Fibroblast of lung (primary cell): ENCODE measurements around the gene SNAI3. TPM values are rescaled to one million over a fixed set of nuclear protein-coding genes. Genes with fewer than 3 reads are reported as not detected.

ENCODE experiments used
- DNase-seq, 2 donors: peaks; one replicate each; pipeline versions ENCODE4 v3.0.0 to v3.0.0-alpha.2; 2010; ENCODE audit warnings: low read depth in 2 of 2
- H2AFZ ChIP-seq: 2 replicates; pipeline ENCODE4 v1.5.1; 2012; ENCODE audit warnings: low read length, control low read depth, inconsistent platforms
- H3K27ac ChIP-seq: 2 replicates; pipeline ENCODE4 v1.5.1; 2011; ENCODE audit warnings: low read length, control low read depth; ENCODE audit not compliant: insufficient read depth
- H3K27me3 ChIP-seq: 2 replicates; pipeline ENCODE4 v1.5.1; 2011; ENCODE audit warnings: mild to moderate bottlenecking, low read length; ENCODE audit not compliant: control insufficient read depth, insufficient read depth
- H3K36me3 ChIP-seq: 2 replicates; pipeline ENCODE4 v1.5.1; 2011; ENCODE audit warnings: low read length; ENCODE audit not compliant: control insufficient read depth, insufficient read depth
- H3K4me1 ChIP-seq: 2 replicates; pipeline ENCODE4 v1.5.1; 2011; ENCODE audit warnings: low read length; ENCODE audit not compliant: control insufficient read depth, insufficient read depth; ENCODE audit errors: extremely low read depth
- H3K4me2 ChIP-seq: 2 replicates; pipeline ENCODE4 v1.5.1; 2011; ENCODE audit warnings: low read length, control low read depth; ENCODE audit not compliant: insufficient read depth; ENCODE audit errors: extremely low read depth
- H3K4me3 ChIP-seq, 4 experiments: fragments of 200-600 bp in 1 of 4; sonication (generic) in 1 of 4; replicated peaks in 1 of 4; 2 replicates each; pipeline ENCODE4 v1.5.1; 2011 to 2016; ENCODE audit warnings: low read length in 4 of 4, low read depth in 3 of 4, mild to moderate bottlenecking in 3 of 4, control low read depth in 2 of 4, inconsistent platforms in 1 of 4, mixed read lengths in 1 of 4; ENCODE audit not compliant: insufficient read depth in 1 of 4; ENCODE audit errors: control extremely low read depth in 1 of 4
- H3K79me2 ChIP-seq: 2 replicates; pipeline ENCODE4 v1.5.1; 2012; ENCODE audit warnings: mild to moderate bottlenecking, low read length, inconsistent platforms; ENCODE audit not compliant: control insufficient read depth, insufficient read depth
- H3K9ac ChIP-seq: 2 replicates; pipeline ENCODE4 v1.5.1; 2011; ENCODE audit warnings: mild to moderate bottlenecking, low read length, control low read depth; ENCODE audit not compliant: insufficient read depth
- H3K9me3 ChIP-seq: 2 replicates; pipeline ENCODE4 v1.5.1; 2012; ENCODE audit warnings: low read depth, low read length; ENCODE audit not compliant: control insufficient read depth, insufficient read depth
- H4K20me1 ChIP-seq: 2 replicates; pipeline ENCODE4 v1.5.1; 2011; ENCODE audit warnings: low read length; ENCODE audit not compliant: control insufficient read depth, insufficient read depth; ENCODE audit errors: extremely low read depth
- EZH2 ChIP-seq: IDR thresholded peaks from 2 replicates; pipeline ENCODE4 v1.5.1; 2012; ENCODE audit warnings: low read length, control low read depth, mild to moderate bottlenecking; ENCODE audit errors: missing control alignments
- polyA plus RNA-seq, 2 donors: library from polyadenylated mRNA; depleted of rRNA in 1 of 2; stranded (reverse) in 1 of 2; unstranded in 1 of 2; fragments of >200 nt; gene quantifications; 2 replicates each; pipeline ENCODE4 v1.2.1, GENCODE V29; 2011 to 2012; ENCODE audit warnings: missing spikeins in 1 of 2
- total RNA-seq: library from RNA; depleted of rRNA; stranded (reverse); fragments of >200 nt; gene quantifications from 2 replicates; pipeline ENCODE4 v1.2.1, GENCODE V29; 2014
- TF ChIP-seq, protein P1 (sequence below), 2 donors: IDR thresholded peaks in 1 of 2; conservative IDR thresholded peaks in 1 of 2; 1 replicate in 1 of 2; 2 replicates in 1 of 2; pipeline ENCODE4 v1.5.1; 2011 to 2012; ENCODE audit warnings: low read length in 2 of 2, control low read depth in 1 of 2, inconsistent platforms in 1 of 2, low read depth in 1 of 2, mild to moderate bottlenecking in 1 of 2

SNAI3 gene
- total and polyA plus RNA-seq, 2 donors (not counting 1 experiment from before 2014, with no cell fraction given): 0.17 TPM; not detected in 1

DNA sequence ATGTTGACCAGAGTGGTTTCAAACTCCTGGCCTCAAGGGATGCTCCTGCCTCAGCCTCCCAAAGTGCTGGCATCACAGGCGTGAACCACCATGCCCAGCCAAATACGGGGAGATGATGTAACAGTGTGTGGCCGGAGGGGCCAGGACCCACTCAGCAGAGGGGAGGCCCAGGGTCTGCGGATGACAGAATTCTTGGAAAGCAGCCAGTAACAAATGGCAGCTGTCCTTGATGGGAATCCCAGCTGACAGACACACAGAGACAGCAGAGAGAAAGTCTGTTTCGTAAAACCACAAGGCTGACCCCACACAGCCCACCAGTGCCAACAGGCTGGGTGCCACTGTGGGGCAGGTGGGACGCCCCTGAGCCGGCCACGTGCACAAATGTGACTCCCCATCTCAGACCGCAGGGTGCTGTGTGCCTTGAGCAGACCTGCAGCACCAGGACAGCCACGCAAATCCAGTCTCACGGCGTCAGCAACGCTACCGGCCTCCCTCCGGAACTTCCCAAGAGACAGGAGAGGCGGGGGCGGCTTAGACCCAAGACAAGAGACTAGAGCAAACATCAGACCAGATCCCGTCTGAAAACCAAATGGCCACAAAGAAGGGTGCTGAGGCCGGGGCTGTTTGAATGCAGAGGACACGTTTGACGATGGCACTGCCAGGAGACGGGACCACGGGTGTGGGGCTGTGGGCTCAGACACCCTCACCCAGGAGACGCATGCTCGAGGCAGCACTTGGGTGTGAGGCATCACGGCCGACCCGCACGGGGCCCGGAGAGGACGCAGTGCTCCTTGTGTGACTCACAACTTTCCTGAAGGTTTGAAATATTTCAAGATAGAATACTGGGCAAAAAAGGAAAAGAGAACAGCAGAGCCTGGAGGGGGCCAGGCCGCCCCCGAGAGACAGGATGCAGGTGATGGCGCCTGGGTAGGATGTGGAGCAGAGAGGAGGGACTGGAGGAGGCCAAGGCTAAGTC is 44.6 kb upstream of the SNAI3 start:
- Histone ChIP-seq H3K4me1 (no peaks in the 10 kb centered on the region), H2AFZ (no peak overlapping the region), H3K36me3 (peaks cover 60% of the 10 kb centered on the region), H3K79me2 (peaks cover 6% of the 10 kb centered on the region), H3K4me2 (no peak overlapping the region), H3K4me3 (no peak overlapping the region), H4K20me1 (no peaks in the 10 kb centered on the region), H3K27ac (no peak overlapping the region), H3K9ac (no peak overlapping the region), H3K9me3 (no peaks in the 10 kb centered on the region), H3K27me3 (no peaks in the 10 kb centered on the region)
- no peak for TF ChIP-seq EZH2
- TF ChIP-seq, protein P1, sequence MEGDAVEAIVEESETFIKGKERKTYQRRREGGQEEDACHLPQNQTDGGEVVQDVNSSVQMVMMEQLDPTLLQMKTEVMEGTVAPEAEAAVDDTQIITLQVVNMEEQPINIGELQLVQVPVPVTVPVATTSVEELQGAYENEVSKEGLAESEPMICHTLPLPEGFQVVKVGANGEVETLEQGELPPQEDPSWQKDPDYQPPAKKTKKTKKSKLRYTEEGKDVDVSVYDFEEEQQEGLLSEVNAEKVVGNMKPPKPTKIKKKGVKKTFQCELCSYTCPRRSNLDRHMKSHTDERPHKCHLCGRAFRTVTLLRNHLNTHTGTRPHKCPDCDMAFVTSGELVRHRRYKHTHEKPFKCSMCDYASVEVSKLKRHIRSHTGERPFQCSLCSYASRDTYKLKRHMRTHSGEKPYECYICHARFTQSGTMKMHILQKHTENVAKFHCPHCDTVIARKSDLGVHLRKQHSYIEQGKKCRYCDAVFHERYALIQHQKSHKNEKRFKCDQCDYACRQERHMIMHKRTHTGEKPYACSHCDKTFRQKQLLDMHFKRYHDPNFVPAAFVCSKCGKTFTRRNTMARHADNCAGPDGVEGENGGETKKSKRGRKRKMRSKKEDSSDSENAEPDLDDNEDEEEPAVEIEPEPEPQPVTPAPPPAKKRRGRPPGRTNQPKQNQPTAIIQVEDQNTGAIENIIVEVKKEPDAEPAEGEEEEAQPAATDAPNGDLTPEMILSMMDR (conservative IDR thresholded peaks at IDR 0.05 in 1 of 2, IDR thresholded peaks at IDR 0.05 in 1 of 2; ENCODE audit: low read depth in 1 of 2, low read length in 2 of 2): no peak
- peak in 1 of 2 donors; percentile 77 for DNase-seq

DNA sequence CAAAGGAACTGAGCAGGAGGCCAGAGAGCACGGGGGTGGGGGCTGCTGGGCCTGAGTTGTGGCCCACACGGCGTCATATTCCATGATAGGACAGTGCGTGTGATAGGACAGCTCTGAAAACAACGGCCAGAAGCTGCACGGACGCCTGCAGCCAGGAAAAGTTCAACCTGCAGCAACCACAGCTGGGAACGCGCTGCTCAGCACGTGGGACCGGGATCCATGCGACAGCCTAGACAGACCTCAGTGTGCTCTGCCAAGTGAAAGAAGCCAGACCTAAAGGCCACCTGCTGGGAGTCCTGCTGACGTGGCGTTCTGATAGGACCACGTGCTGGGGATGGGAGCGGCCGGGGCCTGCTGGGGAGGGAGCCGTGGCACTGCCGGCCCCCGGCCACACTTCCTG is 41.6 kb upstream of the SNAI3 start:
- TF ChIP-seq, protein P1 (conservative IDR thresholded peaks at IDR 0.05 in 1 of 2, IDR thresholded peaks at IDR 0.05 in 1 of 2; ENCODE audit: low read depth in 1 of 2, low read length in 2 of 2): no peak
- TF ChIP-seq EZH2: no peak
- no peak overlapping the region for H3K4me2 ChIP-seq
- H3K4me3 ChIP-seq: no peak overlapping the region
- peaks cover 2% of the 10 kb centered on the region for H3K79me2 ChIP-seq
- no peaks in the 10 kb centered on the region for H3K9me3 ChIP-seq
- no peak for DNase-seq
- H3K27ac ChIP-seq: no peak overlapping the region
- no peak overlapping the region for H3K9ac ChIP-seq
- H3K27me3 ChIP-seq: no peaks in the 10 kb centered on the region
- H2AFZ ChIP-seq: no peak overlapping the region
- H3K36me3 ChIP-seq: peaks cover 52% of the 10 kb centered on the region
- H3K4me1 ChIP-seq: no peaks in the 10 kb centered on the region
- no peaks in the 10 kb centered on the region for H4K20me1 ChIP-seq

DNA sequence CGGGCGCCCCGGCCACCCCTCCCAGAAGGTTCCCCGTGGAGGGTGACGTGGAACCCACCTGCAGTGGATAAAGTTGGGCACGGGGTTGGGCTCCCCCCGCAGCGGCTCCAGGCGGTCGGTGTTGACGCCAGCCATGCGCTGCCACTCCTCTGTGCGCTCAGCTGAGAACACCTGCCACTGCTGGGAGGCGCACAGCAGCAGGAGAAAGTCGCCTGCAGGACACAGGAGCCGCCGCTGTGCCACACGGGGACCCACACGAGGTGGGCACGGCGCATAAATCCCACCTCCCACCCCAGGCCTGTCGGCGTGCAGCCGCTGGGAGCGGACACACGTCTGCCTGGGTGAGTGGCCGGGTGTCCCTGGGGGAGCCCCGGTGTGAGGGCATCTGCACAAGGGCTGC is 40.7 kb upstream of the SNAI3 start:
- Histone ChIP-seq H3K36me3 (peaks cover 52% of the 10 kb centered on the region), H3K9ac (no peak overlapping the region), H4K20me1 (no peaks in the 10 kb centered on the region), H3K4me3 (no peak overlapping the region), H3K27ac (no peak overlapping the region), H3K9me3 (no peaks in the 10 kb centered on the region), H3K4me1 (no peaks in the 10 kb centered on the region), H3K4me2 (no peak overlapping the region), H3K79me2 (peaks cover 2% of the 10 kb centered on the region), H2AFZ (no peak overlapping the region), H3K27me3 (no peaks in the 10 kb centered on the region)
- TF ChIP-seq, protein P1 (conservative IDR thresholded peaks at IDR 0.05 in 1 of 2, IDR thresholded peaks at IDR 0.05 in 1 of 2; ENCODE audit: low read depth in 1 of 2, low read length in 2 of 2): no peak
- TF ChIP-seq EZH2: no peak
- no peak for DNase-seq
